Neural cell (in vitro differentiated cells): ENCODE data around the gene TRABD2A. TPM values are rescaled to one million over a fixed set of nuclear protein-coding genes. Genes with fewer than 3 reads are reported as not detected.

Experiments used
- H2AFZ ChIP-seq: fragments of 200-600, 300-800 bp; sonication (generic), shearing (Covaris generic); 2 replicates; pipeline ENCODE4 v1.6.0; 2014; ENCODE audit warnings: low read depth, mild to moderate bottlenecking, antibody characterized with exemption, low read length, moderate library complexity
- H3F3A ChIP-seq: fragments of 200-600 bp; shearing (Covaris generic); 2 replicates; pipeline ENCODE4 v1.6.1; 2016; ENCODE audit warnings: mild to moderate bottlenecking, moderate library complexity, mixed read lengths, antibody characterized with exemption, low read length; ENCODE audit not compliant: insufficient read depth, poor library complexity, severe bottlenecking
- H3K27ac ChIP-seq: fragments of 200-600, 300-800 bp; sonication (generic), shearing (Covaris generic); 2 replicates; pipeline ENCODE4 v1.5.1; 2014; ENCODE audit warnings: mild to moderate bottlenecking, low read length, moderate library complexity
- H3K27me3 ChIP-seq: fragments of 300-800, 200-600 bp; sonication (generic), shearing (Covaris generic); 2 replicates; pipeline ENCODE4 v1.6.0; 2014; ENCODE audit warnings: mild to moderate bottlenecking, low read depth, low read length, moderate library complexity; ENCODE audit not compliant: insufficient read depth
- H3K36me3 ChIP-seq: fragments of 300-800, 200-600 bp; sonication (generic), shearing (Covaris generic); 2 replicates; pipeline ENCODE4 v1.5.1; 2014; ENCODE audit warnings: mild to moderate bottlenecking, antibody characterized with exemption, low read length, moderate library complexity; ENCODE audit not compliant: insufficient read depth
- H3K4me2 ChIP-seq: fragments of 300-800, 200-600 bp; sonication (generic), shearing (Covaris generic); 2 replicates; pipeline ENCODE4 v1.6.0; 2014; ENCODE audit warnings: mild to moderate bottlenecking, low read length
- H3K4me3 ChIP-seq: fragments of 300-800, 200-600 bp; sonication (generic), shearing (Covaris generic); 2 replicates; pipeline ENCODE4 v1.5.1; 2014; ENCODE audit warnings: mild to moderate bottlenecking, low read length, moderate library complexity
- H3K79me2 ChIP-seq: fragments of 200-600 bp; shearing (Covaris generic); replicated peaks from 2 replicates; pipeline ENCODE4 v1.6.0; 2014; ENCODE audit warnings: mild to moderate bottlenecking, low read length, moderate library complexity; ENCODE audit not compliant: insufficient read depth
- H3K9ac ChIP-seq: fragments of 300-800, 200-600 bp; sonication (generic), shearing (Covaris generic); 2 replicates; pipeline ENCODE4 v1.6.1; 2016; ENCODE audit warnings: mild to moderate bottlenecking, low read length, mixed read lengths
- H3K9me2 ChIP-seq: fragments of 200-600 bp; shearing (Covaris generic); 2 replicates; pipeline ENCODE4 v1.6.1; 2016; ENCODE audit warnings: mild to moderate bottlenecking, low read length, mixed read lengths; ENCODE audit not compliant: insufficient read depth
- H3K9me3 ChIP-seq: fragments of 200-600, 300-800 bp; sonication (generic), shearing (Covaris generic); 2 replicates; pipeline ENCODE4 v1.6.1; 2016; ENCODE audit warnings: mild to moderate bottlenecking, mixed run types, low read length, moderate library complexity, mixed read lengths
- H4K20me1 ChIP-seq: fragments of 200-600 bp; shearing (Covaris generic); 2 replicates; pipeline ENCODE4 v1.6.1; 2016; ENCODE audit warnings: mild to moderate bottlenecking, mixed run types; ENCODE audit not compliant: insufficient read depth
- EP300 ChIP-seq: fragments of 450-650 bp; conservative IDR thresholded peaks from 2 replicates; pipeline ENCODE4 v1.6.1; 2014; ENCODE audit warnings: antibody characterized with exemption, mild to moderate bottlenecking, moderate library complexity; ENCODE audit not compliant: poor library complexity, severe bottlenecking
- EZH2 ChIP-seq: fragments of 200-600, 300-800 bp; shearing (Covaris generic), sonication (generic); IDR thresholded peaks from 2 replicates; pipeline ENCODE4 v1.6.1; 2014; ENCODE audit warnings: antibody characterized with exemption, low read length, borderline replicate concordance, mild to moderate bottlenecking; ENCODE audit not compliant: insufficient read depth, poor library complexity, severe bottlenecking
- MXI1 ChIP-seq: fragments of 450-650 bp; conservative IDR thresholded peaks from 2 replicates; pipeline ENCODE4 v1.6.1; 2014; ENCODE audit warnings: antibody characterized with exemption, mild to moderate bottlenecking; ENCODE audit not compliant: poor library complexity, severe bottlenecking
- POLR2AphosphoS5 ChIP-seq: IDR thresholded peaks from 2 replicates; pipeline ENCODE4 v1.6.1; 2012
- RAD21 ChIP-seq: fragments of 450-650 bp; conservative IDR thresholded peaks from 2 replicates; pipeline ENCODE4 v1.6.1; 2014; ENCODE audit warnings: antibody characterized with exemption, mild to moderate bottlenecking, moderate library complexity
- SMC3 ChIP-seq: fragments of 450-650 bp; conservative IDR thresholded peaks from 2 replicates; pipeline ENCODE4 v1.6.1; 2014; ENCODE audit warnings: antibody characterized with exemption, mild to moderate bottlenecking, moderate library complexity; ENCODE audit not compliant: poor library complexity
- TAF1 ChIP-seq: IDR thresholded peaks from 2 replicates; pipeline ENCODE4 v1.6.1; 2012; ENCODE audit warnings: low read depth
- polyA plus RNA-seq: library from polyadenylated mRNA; depleted of rRNA; stranded (reverse); fragments of >200 nt; gene quantifications from 2 replicates; pipeline ENCODE4 v1.2.3, GENCODE V29; 2014
- TF ChIP-seq, protein P1 (sequence below): IDR thresholded peaks from 2 replicates; pipeline ENCODE4 v1.6.1; 2012; ENCODE audit warnings: borderline replicate concordance
- TF ChIP-seq, protein P2 (sequence below): fragments of 450-650 bp; IDR thresholded peaks from 2 replicates; pipeline ENCODE4 v1.5.1; 2014; ENCODE audit warnings: antibody characterized with exemption, mild to moderate bottlenecking, moderate library complexity; ENCODE audit not compliant: poor library complexity, severe bottlenecking

Gene TRABD2A
- polyA plus RNA-seq, 1 donor from 2014 or later, result 0.17 TPM

GRCh38 chr2:84888401-84889276 lies 7.8 kb upstream of the TRABD2A start:
- Histone ChIP-seq H3K9me3 (no peaks in the 10 kb centered on the region), H4K20me1 (no peaks in the 10 kb centered on the region), H2AFZ (no peak overlapping the region), H3K4me2 (no peak overlapping the region), H3K4me3 (no peak overlapping the region), H3K9ac (no peak overlapping the region), H3K27ac (no peak overlapping the region), H3K9me2 (no peaks in the 10 kb centered on the region), H3K36me3 (no peaks in the 10 kb centered on the region), H3K27me3 (peaks cover 6% of the 10 kb centered on the region), H3K79me2 (no peaks in the 10 kb centered on the region), H3F3A (no peaks in the 10 kb centered on the region)
- no peak for TF ChIP-seq EZH2
- TF ChIP-seq, protein P1, sequence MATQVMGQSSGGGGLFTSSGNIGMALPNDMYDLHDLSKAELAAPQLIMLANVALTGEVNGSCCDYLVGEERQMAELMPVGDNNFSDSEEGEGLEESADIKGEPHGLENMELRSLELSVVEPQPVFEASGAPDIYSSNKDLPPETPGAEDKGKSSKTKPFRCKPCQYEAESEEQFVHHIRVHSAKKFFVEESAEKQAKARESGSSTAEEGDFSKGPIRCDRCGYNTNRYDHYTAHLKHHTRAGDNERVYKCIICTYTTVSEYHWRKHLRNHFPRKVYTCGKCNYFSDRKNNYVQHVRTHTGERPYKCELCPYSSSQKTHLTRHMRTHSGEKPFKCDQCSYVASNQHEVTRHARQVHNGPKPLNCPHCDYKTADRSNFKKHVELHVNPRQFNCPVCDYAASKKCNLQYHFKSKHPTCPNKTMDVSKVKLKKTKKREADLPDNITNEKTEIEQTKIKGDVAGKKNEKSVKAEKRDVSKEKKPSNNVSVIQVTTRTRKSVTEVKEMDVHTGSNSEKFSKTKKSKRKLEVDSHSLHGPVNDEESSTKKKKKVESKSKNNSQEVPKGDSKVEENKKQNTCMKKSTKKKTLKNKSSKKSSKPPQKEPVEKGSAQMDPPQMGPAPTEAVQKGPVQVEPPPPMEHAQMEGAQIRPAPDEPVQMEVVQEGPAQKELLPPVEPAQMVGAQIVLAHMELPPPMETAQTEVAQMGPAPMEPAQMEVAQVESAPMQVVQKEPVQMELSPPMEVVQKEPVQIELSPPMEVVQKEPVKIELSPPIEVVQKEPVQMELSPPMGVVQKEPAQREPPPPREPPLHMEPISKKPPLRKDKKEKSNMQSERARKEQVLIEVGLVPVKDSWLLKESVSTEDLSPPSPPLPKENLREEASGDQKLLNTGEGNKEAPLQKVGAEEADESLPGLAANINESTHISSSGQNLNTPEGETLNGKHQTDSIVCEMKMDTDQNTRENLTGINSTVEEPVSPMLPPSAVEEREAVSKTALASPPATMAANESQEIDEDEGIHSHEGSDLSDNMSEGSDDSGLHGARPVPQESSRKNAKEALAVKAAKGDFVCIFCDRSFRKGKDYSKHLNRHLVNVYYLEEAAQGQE, result no peak

- no peaks in the 10 kb centered on the region for H3K9me3 ChIP-seq
- H3F3A ChIP-seq, result no peaks in the 10 kb centered on the region
- no peaks in the 10 kb centered on the region for H4K20me1 ChIP-seq
- no peak overlapping the region for H3K4me3 ChIP-seq
- no peak overlapping the region for H3K4me2 ChIP-seq
- H3K9ac ChIP-seq, result no peak overlapping the region
- no peak overlapping the region for H3K27ac ChIP-seq
- H3K79me2 ChIP-seq, result no peaks in the 10 kb centered on the region
- H3K9me2 ChIP-seq, result no peaks in the 10 kb centered on the region
- no peak overlapping the region for H2AFZ ChIP-seq
- peaks cover 25% of the 10 kb centered on the region for H3K27me3 ChIP-seq
- TF ChIP-seq TAF1 (no peak), EP300 (no peak), POLR2AphosphoS5 (no peak), EZH2 (no peak), MXI1 (no peak), SMC3 (no peak), RAD21 (no peak)
- TF ChIP-seq, protein P1, result no peak
- TF ChIP-seq, protein P2, sequence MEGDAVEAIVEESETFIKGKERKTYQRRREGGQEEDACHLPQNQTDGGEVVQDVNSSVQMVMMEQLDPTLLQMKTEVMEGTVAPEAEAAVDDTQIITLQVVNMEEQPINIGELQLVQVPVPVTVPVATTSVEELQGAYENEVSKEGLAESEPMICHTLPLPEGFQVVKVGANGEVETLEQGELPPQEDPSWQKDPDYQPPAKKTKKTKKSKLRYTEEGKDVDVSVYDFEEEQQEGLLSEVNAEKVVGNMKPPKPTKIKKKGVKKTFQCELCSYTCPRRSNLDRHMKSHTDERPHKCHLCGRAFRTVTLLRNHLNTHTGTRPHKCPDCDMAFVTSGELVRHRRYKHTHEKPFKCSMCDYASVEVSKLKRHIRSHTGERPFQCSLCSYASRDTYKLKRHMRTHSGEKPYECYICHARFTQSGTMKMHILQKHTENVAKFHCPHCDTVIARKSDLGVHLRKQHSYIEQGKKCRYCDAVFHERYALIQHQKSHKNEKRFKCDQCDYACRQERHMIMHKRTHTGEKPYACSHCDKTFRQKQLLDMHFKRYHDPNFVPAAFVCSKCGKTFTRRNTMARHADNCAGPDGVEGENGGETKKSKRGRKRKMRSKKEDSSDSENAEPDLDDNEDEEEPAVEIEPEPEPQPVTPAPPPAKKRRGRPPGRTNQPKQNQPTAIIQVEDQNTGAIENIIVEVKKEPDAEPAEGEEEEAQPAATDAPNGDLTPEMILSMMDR, result no peak
- H3K36me3 ChIP-seq, result no peaks in the 10 kb centered on the region
Observed at GRCh38 chr2:84886791-84887190, 5.9 kb upstream of the TRABD2A start.
